Panc1 (cell line): ENCODE data around the gene MAN1A1. TPM values are rescaled to one million over a fixed set of nuclear protein-coding genes. Genes with fewer than 3 reads are reported as not detected.

ENCODE experiments used
- ATAC-seq: fragments of 200-7000 bp; cut with Tn5 transposase; 2 replicates; pipeline ENCODE4 v1.9.1; 2020; ENCODE audit warnings: mild to moderate bottlenecking, moderate library complexity
- BruUV-seq: library from RNA; stranded (reverse); fragments of 400-500 nt; replicated peaks from 2 replicates; lab custom pipeline; 2021; lab: Mats Ljungman, UMichigan
- CTCF ChIA-PET: fragments of 300-600 bp; sonication (Branson Sonifier 250); formaldehyde crosslinking; loops from one replicate; lab custom pipeline; 2022; ENCODE audit warnings: antibody characterized with exemption; lab: Charles Lee
- POLR2A ChIA-PET: fragments of 300-600 bp; sonication (Branson Sonifier 250); formaldehyde crosslinking; loops from one replicate; lab custom pipeline; 2022; ENCODE audit warnings: antibody characterized with exemption; lab: Charles Lee
- DNase-seq: peaks from one replicate; pipeline ENCODE4 v3.0.0-alpha.2; 2010; ENCODE audit warnings: low read depth, low spot score
- H3K27ac ChIP-seq: 2 replicates; pipeline ENCODE4 v1.5.1; 2011; ENCODE audit warnings: mild to moderate bottlenecking, low read length, inconsistent platforms
- H3K27me3 ChIP-seq: fragments of 200-500 bp; sonication (Bioruptor generic); 2 replicates; pipeline ENCODE4 v1.6.0; 2014; ENCODE audit warnings: low read length, inconsistent platforms; ENCODE audit not compliant: control insufficient read depth, insufficient read depth
- H3K36me3 ChIP-seq: fragments of 200-500 bp; sonication (Bioruptor generic); 2 replicates; pipeline ENCODE4 v1.5.1; 2014; ENCODE audit warnings: inconsistent platforms, mild to moderate bottlenecking, low read length, moderate library complexity; ENCODE audit not compliant: control insufficient read depth, insufficient read depth
- H3K4me1 ChIP-seq: 2 replicates; pipeline ENCODE4 v1.5.1; 2011; ENCODE audit warnings: inconsistent platforms, mild to moderate bottlenecking, low read length, moderate library complexity; ENCODE audit not compliant: control insufficient read depth, insufficient read depth
- H3K4me3 ChIP-seq, 2 experiments: 2 replicates each; pipeline ENCODE4 v1.5.1; 2011 to 2012; ENCODE audit warnings: low read depth in 2 of 2, low read length in 2 of 2, mild to moderate bottlenecking in 2 of 2, inconsistent platforms in 1 of 2, moderate library complexity in 1 of 2
- H3K9me3 ChIP-seq: fragments of 200-500 bp; sonication (Bioruptor generic); 2 replicates; pipeline ENCODE4 v1.5.1; 2014; ENCODE audit warnings: low read depth, mild to moderate bottlenecking, inconsistent platforms, low read length, moderate library complexity; ENCODE audit not compliant: control insufficient read depth, insufficient read depth
- POLR2AphosphoS5 ChIP-seq: IDR thresholded peaks from 2 replicates; pipeline ENCODE4 v1.6.1; 2012; ENCODE audit warnings: mild to moderate bottlenecking, low read depth, low read length, moderate library complexity
- REST ChIP-seq, 2 experiments: IDR thresholded peaks; 2 replicates each; pipeline ENCODE4 v1.6.1; 2011 to 2012; ENCODE audit warnings: low read depth in 2 of 2, control low read depth in 1 of 2, low read length in 1 of 2, mild to moderate bottlenecking in 1 of 2, moderate library complexity in 1 of 2; ENCODE audit not compliant: insufficient read depth in 1 of 2
- SIN3A ChIP-seq: IDR thresholded peaks from 2 replicates; pipeline ENCODE4 v1.6.1; 2012; ENCODE audit warnings: low read depth, mild to moderate bottlenecking, low read length, moderate library complexity, borderline replicate concordance; ENCODE audit not compliant: insufficient read depth
- TCF7L2 ChIP-seq: IDR thresholded peaks from 2 replicates; pipeline ENCODE4 v1.6.1; 2011; ENCODE audit warnings: mild to moderate bottlenecking, low read depth, low read length, inconsistent platforms
- in situ Hi-C: cut with HindIII; loops from 2 replicates; pipeline ENCODE4 v1.10.0; 2016; ENCODE audit warnings: low sequenced_read_pairs, low pct_unique_long_range_greater_than_20kb
- intact Hi-C: fragments of 100-400 bp; cut with micrococcal nuclease; formaldehyde crosslinking; loops from one replicate; pipeline ENCODE4 v1.10.0; 2022; ENCODE audit not compliant: unreplicated experiment
- total RNA-seq: library from RNA; stranded (reverse); gene quantifications from one replicate; pipeline ENCODE4 v1.2.1, GENCODE V29; 2021; ENCODE audit not compliant: unreplicated experiment
- TF ChIP-seq, protein P1 (sequence below): fragments of 450-650 bp; IDR thresholded peaks from 2 replicates; pipeline ENCODE4 v1.5.1; 2017; ENCODE audit warnings: mild to moderate bottlenecking

Gene MAN1A1
- total RNA-seq, 1 experiment from 2014 or later: 3.2 TPM

- Histone ChIP-seq H3K4me1 (no peaks in the 10 kb centered on the region), H3K9me3 (no peaks in the 10 kb centered on the region), H3K36me3 (no peaks in the 10 kb centered on the region), H3K4me3 (no peak overlapping the region), H3K27ac (no peak overlapping the region), H3K27me3 (no peaks in the 10 kb centered on the region)
- intact Hi-C loops (no loop called here), in situ Hi-C loops (no loop called here)
- POLR2A ChIA-PET: no interaction called here
- ATAC-seq (no peak), DNase-seq (no peak)
- TF ChIP-seq TCF7L2 (no peak), POLR2AphosphoS5 (no peak), SIN3A (no peak), REST (IDR thresholded peaks at IDR 0.05; ENCODE audit: insufficient read depth in 1 of 2, low read depth in 2 of 2, low read length in 1 of 2) (no peak)
- TF ChIP-seq, protein P1, sequence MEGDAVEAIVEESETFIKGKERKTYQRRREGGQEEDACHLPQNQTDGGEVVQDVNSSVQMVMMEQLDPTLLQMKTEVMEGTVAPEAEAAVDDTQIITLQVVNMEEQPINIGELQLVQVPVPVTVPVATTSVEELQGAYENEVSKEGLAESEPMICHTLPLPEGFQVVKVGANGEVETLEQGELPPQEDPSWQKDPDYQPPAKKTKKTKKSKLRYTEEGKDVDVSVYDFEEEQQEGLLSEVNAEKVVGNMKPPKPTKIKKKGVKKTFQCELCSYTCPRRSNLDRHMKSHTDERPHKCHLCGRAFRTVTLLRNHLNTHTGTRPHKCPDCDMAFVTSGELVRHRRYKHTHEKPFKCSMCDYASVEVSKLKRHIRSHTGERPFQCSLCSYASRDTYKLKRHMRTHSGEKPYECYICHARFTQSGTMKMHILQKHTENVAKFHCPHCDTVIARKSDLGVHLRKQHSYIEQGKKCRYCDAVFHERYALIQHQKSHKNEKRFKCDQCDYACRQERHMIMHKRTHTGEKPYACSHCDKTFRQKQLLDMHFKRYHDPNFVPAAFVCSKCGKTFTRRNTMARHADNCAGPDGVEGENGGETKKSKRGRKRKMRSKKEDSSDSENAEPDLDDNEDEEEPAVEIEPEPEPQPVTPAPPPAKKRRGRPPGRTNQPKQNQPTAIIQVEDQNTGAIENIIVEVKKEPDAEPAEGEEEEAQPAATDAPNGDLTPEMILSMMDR: no peak
- CTCF ChIA-PET: no interaction called here
- no TSS peak for BruUV-seq
Measured at GRCh38 chr6:119312875-119313338, 36.7 kb downstream of the MAN1A1 start.

DNA sequence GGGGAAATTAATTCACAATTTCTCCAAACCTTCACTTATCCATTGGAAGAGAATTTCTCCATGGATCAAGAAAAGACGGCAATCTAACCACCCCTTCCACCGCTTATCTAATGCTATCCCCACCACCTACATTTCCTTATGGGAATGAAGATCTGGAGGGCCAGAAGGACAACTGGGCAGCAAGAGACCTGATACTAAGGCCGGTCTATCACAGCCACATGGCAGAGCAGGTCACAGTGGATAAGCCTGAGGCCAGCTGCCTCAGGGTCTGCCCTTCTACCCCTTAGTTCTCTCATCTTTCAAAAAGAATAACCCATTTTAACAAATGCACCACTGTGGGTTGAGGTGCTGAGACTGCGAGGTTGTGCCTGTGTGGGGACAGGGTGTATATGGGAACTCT, 37.1 kb downstream of the MAN1A1 start:
- no peaks in the 10 kb centered on the region for H3K36me3 ChIP-seq
- in situ Hi-C loops (no loop called here), intact Hi-C loops (no loop called here)
- no peaks in the 10 kb centered on the region for H3K4me1 ChIP-seq
- ChIA-PET POLR2A (no interaction called here), CTCF (no interaction called here)
- no peak for DNase-seq
- H3K9me3 ChIP-seq: no peaks in the 10 kb centered on the region
- no peaks in the 10 kb centered on the region for H3K27me3 ChIP-seq
- no peak for ATAC-seq
- no TSS peak for BruUV-seq
- H3K4me3 ChIP-seq: no peak overlapping the region
- no peak for TF ChIP-seq TCF7L2
- TF ChIP-seq REST (IDR thresholded peaks at IDR 0.05; ENCODE audit: insufficient read depth in 1 of 2, low read depth in 2 of 2, low read length in 1 of 2): no peak
- TF ChIP-seq, protein P1: no peak
- no peak for TF ChIP-seq SIN3A
- TF ChIP-seq POLR2AphosphoS5: no peak
- H3K27ac ChIP-seq: no peak overlapping the region
